Measurements from ENCODE around the gene MYLIP. TPM values are rescaled to one million over a fixed set of nuclear protein-coding genes. Genes with fewer than 3 reads are reported as not detected.

MYLIP gene
- polyA plus RNA-seq, 1 experiment: 6.5 TPM

DNA sequence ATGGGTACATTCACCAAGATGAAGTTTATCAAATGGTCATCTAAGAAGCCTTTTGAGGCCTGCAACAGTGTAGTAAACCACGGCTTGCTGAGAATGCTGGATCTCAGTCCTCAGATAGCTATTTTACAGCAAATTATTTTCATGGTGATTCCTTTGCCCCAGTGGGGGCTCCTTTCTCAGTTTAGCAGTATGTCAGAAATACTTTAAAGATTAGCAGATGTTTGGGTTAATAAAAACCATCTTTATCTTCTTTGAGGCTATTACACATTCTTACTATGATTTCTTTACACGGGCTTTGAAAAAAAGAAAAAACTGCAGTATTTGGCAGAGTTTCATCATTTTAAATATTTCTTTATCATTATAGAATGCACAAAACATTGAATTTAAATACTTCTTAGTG is 10.7 kb downstream of the MYLIP start:
- CTCF ChIA-PET: no interaction called here
- Histone ChIP-seq H3K4me3 (ENCODE audit: low read depth, low read length) (no peak overlapping the region), H3K27me3 (ENCODE audit: control insufficient read depth, insufficient read depth, low read length) (peaks cover 13% of the 10 kb centered on the region), H3K36me3 (ENCODE audit: control insufficient read depth, insufficient read depth, low read length) (no peaks in the 10 kb centered on the region)
- POLR2A ChIA-PET: no interaction called here
- TF ChIP-seq, protein P1, sequence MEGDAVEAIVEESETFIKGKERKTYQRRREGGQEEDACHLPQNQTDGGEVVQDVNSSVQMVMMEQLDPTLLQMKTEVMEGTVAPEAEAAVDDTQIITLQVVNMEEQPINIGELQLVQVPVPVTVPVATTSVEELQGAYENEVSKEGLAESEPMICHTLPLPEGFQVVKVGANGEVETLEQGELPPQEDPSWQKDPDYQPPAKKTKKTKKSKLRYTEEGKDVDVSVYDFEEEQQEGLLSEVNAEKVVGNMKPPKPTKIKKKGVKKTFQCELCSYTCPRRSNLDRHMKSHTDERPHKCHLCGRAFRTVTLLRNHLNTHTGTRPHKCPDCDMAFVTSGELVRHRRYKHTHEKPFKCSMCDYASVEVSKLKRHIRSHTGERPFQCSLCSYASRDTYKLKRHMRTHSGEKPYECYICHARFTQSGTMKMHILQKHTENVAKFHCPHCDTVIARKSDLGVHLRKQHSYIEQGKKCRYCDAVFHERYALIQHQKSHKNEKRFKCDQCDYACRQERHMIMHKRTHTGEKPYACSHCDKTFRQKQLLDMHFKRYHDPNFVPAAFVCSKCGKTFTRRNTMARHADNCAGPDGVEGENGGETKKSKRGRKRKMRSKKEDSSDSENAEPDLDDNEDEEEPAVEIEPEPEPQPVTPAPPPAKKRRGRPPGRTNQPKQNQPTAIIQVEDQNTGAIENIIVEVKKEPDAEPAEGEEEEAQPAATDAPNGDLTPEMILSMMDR (IDR thresholded peaks at IDR 0.05; ENCODE audit: insufficient read depth, low read depth, low read length): no peak
- DNase-seq (ENCODE audit: low read depth): no peak

DNA sequence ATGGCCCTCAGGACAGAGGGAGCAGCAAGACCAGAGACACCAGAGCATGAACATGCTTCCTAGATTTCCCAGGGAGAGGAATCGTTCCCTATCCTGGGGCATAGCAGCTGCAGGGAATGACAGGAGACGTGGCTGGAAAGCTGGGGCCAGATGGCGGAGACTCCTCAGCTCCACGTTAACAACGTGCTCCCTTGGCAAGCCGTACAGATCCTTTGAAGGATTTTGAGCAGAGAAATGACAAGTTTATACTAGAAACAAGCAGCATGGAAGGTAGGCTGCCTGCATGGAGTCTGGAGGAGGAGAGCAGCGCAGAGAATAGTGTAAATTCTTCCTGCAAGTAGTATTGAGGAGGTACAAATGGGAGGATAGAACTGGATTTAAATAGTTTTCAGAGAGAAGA is 11.7 kb downstream of the MYLIP start:
- H3K4me3 ChIP-seq (ENCODE audit: low read depth, low read length): no peak overlapping the region
- ChIA-PET CTCF (no interaction called here), POLR2A (no interaction called here)
- TF ChIP-seq, protein P1 (IDR thresholded peaks at IDR 0.05; ENCODE audit: insufficient read depth, low read depth, low read length): no peak
- H3K27me3 ChIP-seq (ENCODE audit: control insufficient read depth, insufficient read depth, low read length): peaks cover 13% of the 10 kb centered on the region
- no peak for DNase-seq (ENCODE audit: low read depth)
- H3K36me3 ChIP-seq (ENCODE audit: control insufficient read depth, insufficient read depth, low read length): peaks cover 4% of the 10 kb centered on the region

DNA sequence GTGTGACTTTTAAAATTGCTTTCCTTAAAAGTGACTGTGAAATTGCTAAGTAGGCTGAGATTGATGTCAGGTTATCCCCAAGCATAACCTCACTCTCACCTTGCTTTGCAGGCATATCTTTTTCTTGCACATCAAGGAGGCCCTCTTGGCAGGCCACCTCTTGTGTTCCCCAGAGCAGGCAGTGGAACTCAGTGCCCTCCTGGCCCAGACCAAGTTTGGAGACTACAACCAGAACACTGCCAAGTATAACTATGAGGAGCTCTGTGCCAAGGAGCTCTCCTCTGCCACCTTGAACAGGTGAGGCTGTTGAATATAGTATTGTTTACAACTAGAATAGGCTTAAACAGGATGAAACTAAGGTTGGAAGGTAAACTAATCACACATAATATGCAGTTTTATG is 12.6 kb downstream of the MYLIP start:
- CTCF ChIA-PET: interaction anchor here (1.4 kb wide), 1 partner anchor 10 kb away, joined by 3 read pairs; no protein-coding TSS in a partner anchor
- no peak overlapping the region for H3K4me3 ChIP-seq (ENCODE audit: low read depth, low read length)
- TF ChIP-seq, protein P1 (IDR thresholded peaks at IDR 0.05; ENCODE audit: insufficient read depth, low read depth, low read length): no peak
- no peak for DNase-seq (ENCODE audit: low read depth)
- peaks cover 4% of the 10 kb centered on the region for H3K36me3 ChIP-seq (ENCODE audit: control insufficient read depth, insufficient read depth, low read length)
- POLR2A ChIA-PET: no interaction called here
- H3K27me3 ChIP-seq (ENCODE audit: control insufficient read depth, insufficient read depth, low read length): peaks cover 13% of the 10 kb centered on the region

DNA sequence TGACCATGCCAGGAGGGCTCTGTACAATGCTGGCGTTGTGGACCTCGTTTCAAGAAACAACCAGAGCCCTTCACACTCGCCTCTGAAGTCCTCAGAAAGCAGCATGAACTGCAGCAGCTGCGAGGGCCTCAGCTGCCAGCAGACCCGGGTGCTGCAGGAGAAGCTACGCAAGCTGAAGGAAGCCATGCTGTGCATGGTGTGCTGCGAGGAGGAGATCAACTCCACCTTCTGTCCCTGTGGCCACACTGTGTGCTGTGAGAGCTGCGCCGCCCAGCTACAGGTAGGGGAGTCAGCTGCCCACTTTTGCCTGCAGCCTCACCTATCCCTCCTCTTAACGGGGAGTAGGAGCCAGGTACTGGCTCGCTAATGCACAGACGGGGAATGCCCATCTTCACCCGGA is 16.2 kb downstream of the MYLIP start:
- Histone ChIP-seq H3K36me3 (ENCODE audit: control insufficient read depth, insufficient read depth, low read length) (peaks cover 4% of the 10 kb centered on the region), H3K4me3 (ENCODE audit: low read depth, low read length) (no peak overlapping the region), H3K27me3 (ENCODE audit: control insufficient read depth, insufficient read depth, low read length) (peaks cover 5% of the 10 kb centered on the region)
- DNase-seq (ENCODE audit: low read depth): no peak
- ChIA-PET CTCF (no interaction called here), POLR2A (no interaction called here)
- TF ChIP-seq, protein P1 (IDR thresholded peaks at IDR 0.05; ENCODE audit: insufficient read depth, low read depth, low read length): no peak

DNA sequence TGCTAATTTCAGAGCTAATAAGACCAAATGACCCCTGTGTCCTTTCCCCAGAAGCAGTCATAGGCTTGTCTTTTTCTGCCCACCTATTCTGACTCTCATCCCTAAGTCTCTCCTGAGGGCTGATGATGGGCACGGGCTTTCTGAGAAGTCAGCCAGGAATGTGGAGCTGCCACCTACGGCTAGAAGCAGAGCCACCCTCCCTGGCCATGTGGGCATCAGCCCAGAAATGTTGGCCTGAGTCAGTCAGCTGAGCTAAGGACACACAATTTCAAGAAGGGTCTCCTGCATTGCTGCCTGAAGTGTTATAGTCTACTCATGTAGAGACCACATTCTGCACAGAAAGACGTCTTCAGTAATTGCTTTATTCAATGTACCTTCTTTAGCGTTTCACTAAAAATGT is 17.1 kb downstream of the MYLIP start:
- ChIA-PET CTCF (interaction anchor here (0.8 kb wide), 1 partner anchor 17 kb away, joined by 3 read pairs; the partner anchor contains the start of gene MYLIP), POLR2A (no interaction called here)
- Histone ChIP-seq H3K4me3 (ENCODE audit: low read depth, low read length) (no peak overlapping the region), H3K36me3 (ENCODE audit: control insufficient read depth, insufficient read depth, low read length) (peaks cover 4% of the 10 kb centered on the region), H3K27me3 (ENCODE audit: control insufficient read depth, insufficient read depth, low read length) (peaks cover 1% of the 10 kb centered on the region)
- TF ChIP-seq, protein P1 (IDR thresholded peaks at IDR 0.05; ENCODE audit: insufficient read depth, low read depth, low read length): no peak
- DNase-seq (ENCODE audit: low read depth): no peak

All from BJ (cell line).